ENCODE data around the gene EBPL. TPM values are rescaled to one million over a fixed set of nuclear protein-coding genes. Genes with fewer than 3 reads are reported as not detected.
A peak's percentile ranks its signal among the peaks of the same experiment; 100 is the strongest.

EBPL gene
- total RNA-seq, 3 donors from 2014 or later (not counting 1 experiment from before 2014, with no cell fraction given): 7.1 to 11.3 (median 10.7) TPM

- no peak for ATAC-seq
- intact Hi-C loops (cut with micrococcal nuclease): no loop called here
Measured at GRCh38 chr13:49624229-49624628, 67.1 kb downstream of the EBPL start.

GRCh38 chr13:49622174-49622946 is 68.9 kb downstream of the EBPL start:
- Histone ChIP-seq H3K36me3 (ENCODE audit: control insufficient read depth, insufficient read depth, low read length) (no peaks in the 10 kb centered on the region), H3K4me3 (ENCODE audit: low read length) (no peak overlapping the region), H3K4me1 (ENCODE audit: control insufficient read depth, insufficient read depth, low read length) (no peaks in the 10 kb centered on the region), H3K27me3 (ENCODE audit: control insufficient read depth, insufficient read depth, low read length) (no peaks in the 10 kb centered on the region), H3K27ac (ENCODE audit: low read length) (no peak overlapping the region), H3K9me3 (ENCODE audit: control insufficient read depth, insufficient read depth, low read length) (no peaks in the 10 kb centered on the region)
- WGBS (ENCODE audit: insufficient coverage): 89% methylated on average over 10 of the region's 11 CpGs
- H3K4me3 Mint-ChIP-seq: no peak overlapping the region
- no peaks in the 10 kb centered on the region for H3K27me3 Mint-ChIP-seq (ENCODE audit: low read depth in 2 of 2)
- TF ChIP-seq CTCF (IDR thresholded peaks at IDR 0.05): no peak
- H3K27ac Mint-ChIP-seq: no peak overlapping the region
- H3K4me1 Mint-ChIP-seq: peaks cover 0 to 5% of the 10 kb centered on the region in 2 donors
- intact Hi-C loops (cut with micrococcal nuclease): no loop called here
- ATAC-seq (no peak), DNase-seq (no peak)
- H3K36me3 Mint-ChIP-seq: no peaks in the 10 kb centered on the region
- no peaks in the 10 kb centered on the region for H3K9me3 Mint-ChIP-seq

More at GRCh38 chr13:49624229-49624628, 67.1 kb downstream of the EBPL start:
- H3K4me1 Mint-ChIP-seq: peaks cover 10 to 19% of the 10 kb centered on the region in 2 donors
- Histone ChIP-seq H3K36me3 (ENCODE audit: control insufficient read depth, insufficient read depth, low read length) (no peaks in the 10 kb centered on the region), H3K27me3 (ENCODE audit: control insufficient read depth, insufficient read depth, low read length) (no peaks in the 10 kb centered on the region), H3K4me1 (ENCODE audit: control insufficient read depth, insufficient read depth, low read length) (peaks cover 12% of the 10 kb centered on the region), H3K4me3 (ENCODE audit: low read length) (no peak overlapping the region), H3K27ac (ENCODE audit: low read length) (no peak overlapping the region), H3K9me3 (ENCODE audit: control insufficient read depth, insufficient read depth, low read length) (no peaks in the 10 kb centered on the region)
- no peak overlapping the region for H3K27ac Mint-ChIP-seq
- no peaks in the 10 kb centered on the region for H3K36me3 Mint-ChIP-seq
- TF ChIP-seq CTCF (IDR thresholded peaks at IDR 0.05): no peak
- no peaks in the 10 kb centered on the region for H3K27me3 Mint-ChIP-seq (ENCODE audit: low read depth in 2 of 2)
- H3K9me3 Mint-ChIP-seq: no peaks in the 10 kb centered on the region
- H3K4me3 Mint-ChIP-seq: no peak overlapping the region
- WGBS (ENCODE audit: insufficient coverage): 81% methylated on average over 6 of the region's 6 CpGs
- no peak for DNase-seq

GRCh38 chr13:49620170-49620621 is 71.1 kb downstream of the EBPL start:
- DNase-seq (no peak), ATAC-seq (no peak)
- no peaks in the 10 kb centered on the region for H3K27me3 ChIP-seq (ENCODE audit: control insufficient read depth, insufficient read depth, low read length)
- H3K9me3 ChIP-seq (ENCODE audit: control insufficient read depth, insufficient read depth, low read length): no peaks in the 10 kb centered on the region
- no peak for TF ChIP-seq CTCF (IDR thresholded peaks at IDR 0.05)
- Mint-ChIP-seq H3K9me3 (no peaks in the 10 kb centered on the region), H3K27me3 (ENCODE audit: low read depth in 2 of 2) (no peaks in the 10 kb centered on the region), H3K36me3 (no peaks in the 10 kb centered on the region), H3K4me1 (peaks cover 0 to 5% of the 10 kb centered on the region in 2 donors), H3K27ac (no peak overlapping the region), H3K4me3 (peak overlapping the region; percentile 6)
- WGBS (ENCODE audit: insufficient coverage): 58% methylated on average over 22 of the region's 22 CpGs
- no peak overlapping the region for H3K27ac ChIP-seq (ENCODE audit: low read length)
- no peak overlapping the region for H3K4me3 ChIP-seq (ENCODE audit: low read length)
- intact Hi-C loops (cut with micrococcal nuclease): no loop called here
- H3K36me3 ChIP-seq (ENCODE audit: control insufficient read depth, insufficient read depth, low read length): no peaks in the 10 kb centered on the region
- no peaks in the 10 kb centered on the region for H3K4me1 ChIP-seq (ENCODE audit: control insufficient read depth, insufficient read depth, low read length)

Data from natural killer cell (primary cell).